Measurements from ENCODE around the gene LRRN1. TPM values are rescaled to one million over a fixed set of nuclear protein-coding genes. Genes with fewer than 3 reads are reported as not detected.

LRRN1 gene
- total RNA-seq, 3 donors from 2014 or later, result 0.31 to 1.4 (median 1.2) TPM

GRCh38 chr3:3806856-3807255 lies 7.6 kb downstream of the LRRN1 start:
- ATAC-seq, result no peak
- Histone ChIP-seq H3K4me1 (ENCODE audit: low read depth) (no peaks in the 10 kb centered on the region), H3K4me3 (no peak overlapping the region), H3K9me3 (no peaks in the 10 kb centered on the region), H3K36me3 (ENCODE audit: low read depth) (no peaks in the 10 kb centered on the region)
- intact Hi-C loops (cut with DNase I, micrococcal nuclease), result no loop called here
- DNase-seq, result no peak
- no peak for TF ChIP-seq CTCF (IDR thresholded peaks at IDR 0.05)

- intact Hi-C loops (cut with DNase I, micrococcal nuclease), result no loop called here
- DNase-seq (no peak), ATAC-seq (no peak)
- no peak for TF ChIP-seq CTCF (IDR thresholded peaks at IDR 0.05)
- Histone ChIP-seq H3K36me3 (ENCODE audit: low read depth) (no peaks in the 10 kb centered on the region), H3K9me3 (no peaks in the 10 kb centered on the region), H3K4me3 (no peak overlapping the region), H3K4me1 (ENCODE audit: low read depth) (no peaks in the 10 kb centered on the region)
Measured at GRCh38 chr3:3813013-3813412, 13.8 kb downstream of the LRRN1 start.

GRCh38 chr3:3815206-3815605 lies 16.0 kb downstream of the LRRN1 start:
- intact Hi-C loops (cut with DNase I, micrococcal nuclease), result no loop called here
- Histone ChIP-seq H3K36me3 (ENCODE audit: low read depth) (no peaks in the 10 kb centered on the region), H3K4me1 (ENCODE audit: low read depth) (no peaks in the 10 kb centered on the region), H3K4me3 (no peak overlapping the region), H3K9me3 (no peaks in the 10 kb centered on the region)
- TF ChIP-seq CTCF (IDR thresholded peaks at IDR 0.05), result no peak
- ATAC-seq, result no peak
- DNase-seq, result no peak

GRCh38 chr3:3816034-3816433 lies 16.8 kb downstream of the LRRN1 start:
- Histone ChIP-seq H3K4me3 (no peak overlapping the region), H3K9me3 (no peaks in the 10 kb centered on the region), H3K4me1 (ENCODE audit: low read depth) (no peaks in the 10 kb centered on the region), H3K36me3 (ENCODE audit: low read depth) (no peaks in the 10 kb centered on the region)
- no peak for DNase-seq
- ATAC-seq, result no peak
- TF ChIP-seq CTCF (IDR thresholded peaks at IDR 0.05), result no peak
- intact Hi-C loops (cut with DNase I, micrococcal nuclease), result no loop called here

- ATAC-seq, result no peak
- Histone ChIP-seq H3K4me3 (no peak overlapping the region), H3K4me1 (ENCODE audit: low read depth) (no peaks in the 10 kb centered on the region), H3K9me3 (no peaks in the 10 kb centered on the region), H3K36me3 (ENCODE audit: low read depth) (no peaks in the 10 kb centered on the region)
- no peak for TF ChIP-seq CTCF (IDR thresholded peaks at IDR 0.05)
- intact Hi-C loops (cut with DNase I, micrococcal nuclease), result no loop called here
- no peak for DNase-seq
Measured at GRCh38 chr3:3817865-3818264, 18.6 kb downstream of the LRRN1 start.

- DNase-seq (no peak), ATAC-seq (no peak)
- Histone ChIP-seq H3K4me1 (ENCODE audit: low read depth) (no peaks in the 10 kb centered on the region), H3K9me3 (no peaks in the 10 kb centered on the region), H3K4me3 (no peak overlapping the region), H3K36me3 (ENCODE audit: low read depth) (no peaks in the 10 kb centered on the region)
- no peak for TF ChIP-seq CTCF (IDR thresholded peaks at IDR 0.05)
- intact Hi-C loops (cut with DNase I, micrococcal nuclease), result loop anchor here in 1 of 2 donors (2.0 kb wide), 1 partner anchor 31 kb away; no protein-coding TSS in a partner anchor
Measured at GRCh38 chr3:3821777-3822176, 22.5 kb downstream of the LRRN1 start.
